Gastroesophageal sphincter (tissue), 3 donors: Measurements from ENCODE around the gene CSTF2.

Experiments used
- CTCF ChIP-seq, 4 experiments: fragments of 200-600 bp in 2 of 4; fragments of 450-650 bp in 2 of 4; sonication (generic) in 1 of 4; IDR thresholded peaks; one replicate each; pipeline ENCODE4 v1.5.1; 2017 to 2019; ENCODE audit warnings: antibody characterized with exemption in 4 of 4, mild to moderate bottlenecking in 2 of 4, moderate library complexity in 2 of 4
- EP300 ChIP-seq: sonication (generic); formaldehyde crosslinking; IDR thresholded peaks from one replicate; pipeline ENCODE4 v1.6.1; 2017; ENCODE audit warnings: antibody characterized with exemption, mild to moderate bottlenecking
- POLR2A ChIP-seq, 2 donors: fragments of 450-650 bp; IDR thresholded peaks; one replicate each; pipeline ENCODE4 v1.6.1; 2017; ENCODE audit warnings: antibody characterized with exemption in 2 of 2, mild to moderate bottlenecking in 2 of 2, moderate library complexity in 1 of 2
- POLR2AphosphoS5 ChIP-seq: sonication (generic); formaldehyde crosslinking; IDR thresholded peaks from one replicate; pipeline ENCODE4 v1.6.1; 2017; ENCODE audit warnings: antibody characterized with exemption

GRCh38 chrX:100880368-100880767 lies 60.2 kb downstream of the CSTF2 start:
- TF ChIP-seq CTCF (IDR thresholded peaks at IDR 0.05) (no peak), POLR2A (IDR thresholded peaks at IDR 0.05) (no peak), EP300 (no peak), POLR2AphosphoS5 (no peak)
